HG03045 (cell line): Measurements from ENCODE around the gene NSL1.
"Not testable (repeated sequence)": the region's sequence is repeated elsewhere in the genome, so short reads cannot be mapped to it uniquely, and the experiment has no call there.

Experiments
- ATAC-seq: cut with Tn5 transposase; IDR thresholded peaks from one replicate; pipeline ENCODE4 v1.9.1; 2021; ENCODE audit warnings: mild to moderate bottlenecking, moderate library complexity; ENCODE audit not compliant: unreplicated experiment

NSL1 gene

GRCh38 chr1:212712451-212713303 lies 78.9 kb downstream of the NSL1 start:
- ATAC-seq: no peak

GRCh38 chr1:212711974-212712373 lies 79.6 kb downstream of the NSL1 start:
- ATAC-seq: not testable (repeated sequence)

DNA sequence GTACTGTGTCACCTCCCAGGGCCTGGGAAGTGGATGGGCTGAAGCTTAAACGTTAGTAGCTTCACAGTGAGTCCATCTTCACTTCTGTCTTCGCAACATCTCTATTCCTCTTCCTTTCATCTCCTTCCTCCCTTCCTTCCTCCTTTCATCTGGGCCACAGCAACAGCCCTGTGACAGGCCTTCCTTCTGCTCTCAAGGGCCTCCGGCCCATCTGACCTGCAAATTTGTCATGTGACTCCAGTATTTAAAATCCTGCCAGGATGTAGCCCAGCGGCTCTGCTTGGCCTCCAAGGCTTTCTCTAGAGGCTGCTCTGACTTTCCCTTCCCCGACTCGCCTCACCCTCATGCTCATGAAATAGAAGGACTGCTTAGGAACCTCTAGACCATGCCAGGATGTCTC lies 81.0 kb downstream of the NSL1 start:
- ATAC-seq: no peak

DNA sequence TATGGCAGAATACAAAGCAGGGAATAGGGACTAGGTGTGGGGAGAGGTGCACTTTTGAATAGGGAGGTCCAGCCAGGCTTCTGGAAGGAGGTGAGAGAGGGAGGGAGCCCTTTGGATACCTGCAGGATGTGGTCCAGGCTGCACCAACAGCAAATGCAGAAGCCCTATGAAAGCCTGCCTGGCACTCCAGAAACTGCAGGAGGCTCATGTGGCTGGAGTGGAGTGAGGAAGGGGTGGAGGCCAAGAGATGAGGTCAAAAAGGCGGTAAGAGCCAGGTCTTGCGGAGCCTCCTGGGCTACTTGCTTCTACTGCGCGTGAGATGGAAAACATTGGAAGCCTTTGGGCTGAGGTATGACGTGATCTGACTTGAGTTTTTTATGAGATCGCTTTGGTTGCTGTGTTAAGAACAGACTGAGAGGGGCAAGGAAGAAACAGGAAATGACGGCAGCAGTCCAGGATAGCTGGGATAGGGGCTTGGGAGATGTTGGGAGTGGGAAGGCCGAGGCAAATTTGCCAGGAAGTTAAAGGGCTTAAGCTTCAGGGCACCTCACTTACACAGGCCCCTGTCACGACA lies 87.5 kb downstream of the NSL1 start:
- no peak for ATAC-seq

DNA sequence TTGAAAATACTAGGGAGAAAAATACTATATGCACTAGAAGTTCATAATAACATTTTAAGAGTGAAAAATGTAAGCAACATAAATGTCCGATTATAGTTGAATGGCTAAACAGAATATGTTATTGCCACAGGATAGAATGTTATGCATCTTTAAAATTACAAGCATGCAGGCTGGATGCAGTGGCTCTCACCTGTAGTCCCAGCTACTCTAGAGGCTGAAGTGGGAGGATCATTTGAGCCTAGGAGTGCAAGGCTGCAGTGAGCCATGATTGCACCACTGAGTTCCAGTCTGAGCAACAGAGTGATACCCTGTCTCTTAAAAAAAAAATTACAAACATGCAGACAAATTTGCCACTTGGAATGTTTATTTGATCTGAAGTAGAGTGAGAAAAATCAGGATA lies 88.9 kb downstream of the NSL1 start:
- ATAC-seq: no peak

GRCh38 chr1:212701910-212702309 lies 89.7 kb downstream of the NSL1 start:
- ATAC-seq: no peak

GRCh38 chr1:212700892-212701819 lies 90.4 kb downstream of the NSL1 start:
- no peak for ATAC-seq

GRCh38 chr1:212700223-212700891 lies 91.2 kb downstream of the NSL1 start:
- no peak for ATAC-seq

DNA sequence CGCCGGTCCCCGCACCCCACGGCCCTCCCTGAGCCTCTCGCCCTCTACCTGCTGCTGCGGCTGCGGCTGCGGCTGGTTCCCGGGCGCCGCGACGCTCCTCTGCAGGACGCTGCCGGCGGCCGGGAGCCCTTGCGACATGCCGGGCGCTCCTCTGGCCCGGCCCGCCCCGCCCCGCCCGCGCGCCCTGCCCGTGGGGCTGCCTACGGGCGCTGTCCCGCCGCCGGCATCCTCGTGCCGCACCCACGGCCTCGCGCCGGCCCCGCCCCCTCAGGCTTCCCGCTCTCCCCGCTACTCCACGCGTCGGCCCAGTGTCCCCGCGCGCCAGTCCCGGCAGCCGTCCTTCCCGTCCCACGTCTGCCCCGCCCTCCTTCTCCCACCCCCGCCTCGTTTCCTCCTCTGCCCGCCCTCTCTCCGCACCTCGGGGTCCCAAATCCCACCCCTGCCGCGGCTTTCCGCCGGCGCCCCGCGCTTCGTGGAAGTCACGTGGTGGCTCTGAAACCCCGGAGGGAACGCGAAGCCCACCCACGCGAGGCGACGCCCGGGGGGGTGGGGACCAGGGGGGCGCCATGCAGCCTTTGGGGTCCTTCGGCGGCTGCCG lies 91.9 kb downstream of the NSL1 start, which contains the start of gene BATF3:
BATF3 (minus strand) TSS at position 216 of the 598 bp plus-strand sequence; CDS start at position 138, 78 bp downstream.
- no peak for ATAC-seq

GRCh38 chr1:212699104-212699624 lies 92.4 kb downstream of the NSL1 start:
- no peak for ATAC-seq

GRCh38 chr1:212698467-212699103 lies 93.0 kb downstream of the NSL1 start:
- ATAC-seq: no peak

DNA sequence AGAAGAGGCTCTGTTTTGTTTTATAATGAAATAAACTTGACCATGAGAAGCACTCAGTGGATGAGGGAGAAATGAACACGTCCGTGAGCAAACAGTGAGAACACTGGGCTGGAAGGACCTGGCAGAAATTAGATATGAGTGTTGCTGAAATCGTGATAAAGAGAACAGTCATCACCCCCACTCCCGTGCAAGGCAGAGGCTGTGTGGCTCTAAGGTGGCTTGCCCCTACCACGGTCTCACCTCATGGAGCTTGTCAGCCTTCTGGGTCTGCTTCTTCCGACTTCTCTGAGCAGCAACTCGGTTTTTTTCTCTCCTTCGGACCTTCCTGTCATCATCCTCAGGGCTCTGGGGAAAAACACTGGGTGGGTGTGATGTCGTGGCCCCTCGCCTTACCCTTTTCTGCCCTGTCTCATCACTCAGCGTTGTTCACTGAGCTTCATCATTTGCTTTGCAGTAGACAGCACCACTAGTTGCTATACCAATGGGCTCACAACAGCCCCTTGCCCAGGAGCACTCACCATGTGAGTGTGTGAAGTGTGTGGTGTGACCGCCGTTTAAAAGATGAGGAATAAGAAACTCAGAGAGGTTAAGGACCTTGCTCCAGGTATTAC lies 94.8 kb downstream of the NSL1 start:
- ATAC-seq: no peak

DNA sequence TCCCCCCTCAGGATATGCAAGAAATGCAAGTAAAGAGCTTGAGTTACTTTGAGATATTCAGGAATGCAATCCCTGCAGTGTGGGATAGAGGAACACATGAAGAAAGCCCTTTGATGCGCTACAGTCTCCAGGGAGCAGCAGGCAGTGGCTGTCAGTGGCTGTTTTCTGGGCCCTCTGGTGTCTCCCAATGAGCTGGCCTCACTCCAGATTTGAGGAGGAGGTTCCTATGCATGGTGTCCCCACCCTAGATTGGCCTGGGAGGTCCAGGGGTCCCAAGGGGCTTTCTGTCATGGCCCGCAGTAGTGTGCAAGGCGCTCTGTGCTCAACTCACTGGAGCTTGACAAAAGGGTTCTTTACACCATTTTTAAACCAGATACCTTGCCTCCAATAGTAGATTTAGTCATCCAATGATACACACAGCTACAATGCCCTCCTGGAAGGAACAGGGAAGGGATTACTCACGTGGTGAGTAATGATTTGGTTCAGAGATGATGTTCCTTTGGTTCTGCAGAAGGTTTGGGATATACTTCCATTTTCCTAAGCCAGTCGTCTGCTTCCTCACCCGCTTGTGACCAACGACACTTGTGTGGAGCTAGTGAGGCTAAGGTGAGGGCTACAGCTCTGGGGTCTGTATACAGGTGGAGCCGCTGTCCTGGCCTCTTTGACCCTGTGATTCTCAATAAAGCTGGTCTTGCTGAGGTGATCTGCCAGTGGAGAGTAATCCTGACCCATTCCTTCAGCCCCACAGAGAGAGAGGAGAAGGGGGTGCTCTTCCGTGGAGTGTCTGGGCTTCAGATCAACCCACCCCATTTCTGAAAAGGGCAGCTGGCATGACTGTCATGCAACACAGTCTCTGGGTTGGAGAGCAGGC lies 98.6 kb downstream of the NSL1 start:
- ATAC-seq: no peak

- ATAC-seq: peak; percentile 40
These were observed 100.0 kb downstream of the NSL1 start for GRCh38 chr1:212691561-212692071.

GRCh38 chr1:212690816-212691403 lies 100.7 kb downstream of the NSL1 start:
- ATAC-seq: no peak

GRCh38 chr1:212689758-212690529 lies 101.6 kb downstream of the NSL1 start:
- no peak for ATAC-seq

GRCh38 chr1:212689196-212689725 lies 102.3 kb downstream of the NSL1 start:
- ATAC-seq: no peak
